Measurements from ENCODE around the gene THAP12. TPM values are rescaled to one million over a fixed set of nuclear protein-coding genes. Genes with fewer than 3 reads are reported as not detected.
"Not testable (repeated sequence)": the region's sequence is repeated elsewhere in the genome, so short reads cannot be mapped to it uniquely, and the experiment has no call there.

Gene THAP12
- total RNA-seq, 4 donors from 2014 or later = 13.3 to 35.2 (median 22.9) TPM

- Histone ChIP-seq H3K4me1 (no peaks in the 10 kb centered on the region), H3K36me3 (no peaks in the 10 kb centered on the region), H3K27ac (no peak overlapping the region), H3K4me3 (no peak overlapping the region), H3K27me3 (no peaks in the 10 kb centered on the region), H3K9me3 (no peaks in the 10 kb centered on the region)
- no peak for DNase-seq
- in situ Hi-C loops (cut with MboI; ENCODE audit: low pct_ligation_motif_present in 1 of 4, low pct_unique_long_range_greater_than_20kb in 1 of 4, low sequenced_read_pairs in 3 of 4) (no loop called here), intact Hi-C loops (cut with DNase I; ENCODE audit: low total_unique reads) (no loop called here)
- WGBS, 2 donors (ENCODE audit: low coverage in 1 of 2) = 80 to 100% methylated on average over 3 to 4 of the region's 4 CpGs
- TF ChIP-seq EP300 (IDR thresholded peaks at IDR 0.05; ENCODE audit: low read depth) (no peak), POLR2AphosphoS5 (IDR thresholded peaks at IDR 0.05) (no peak), CTCF (IDR thresholded peaks at IDR 0.05) (no peak), POLR2A (IDR thresholded peaks at IDR 0.05) (no peak)
Measured at GRCh38 chr11:76406359-76406758, 25.4 kb upstream of the THAP12 start.

GRCh38 chr11:76401484-76401883, 20.6 kb upstream of the THAP12 start:
- intact Hi-C loops (cut with DNase I; ENCODE audit: low total_unique reads); DNase-seq; H3K9me3 ChIP-seq; H3K27ac ChIP-seq; H3K4me1 ChIP-seq; H3K27me3 ChIP-seq; in situ Hi-C loops (cut with MboI; ENCODE audit: low pct_ligation_motif_present in 1 of 4, low pct_unique_long_range_greater_than_20kb in 1 of 4, low sequenced_read_pairs in 3 of 4); H3K4me3 ChIP-seq; H3K36me3 ChIP-seq: not testable (repeated sequence)
- 87 to 93% methylated on average over 3 to 8 of the region's 8 CpGs for WGBS, 2 donors (ENCODE audit: low coverage in 1 of 2)

DNA sequence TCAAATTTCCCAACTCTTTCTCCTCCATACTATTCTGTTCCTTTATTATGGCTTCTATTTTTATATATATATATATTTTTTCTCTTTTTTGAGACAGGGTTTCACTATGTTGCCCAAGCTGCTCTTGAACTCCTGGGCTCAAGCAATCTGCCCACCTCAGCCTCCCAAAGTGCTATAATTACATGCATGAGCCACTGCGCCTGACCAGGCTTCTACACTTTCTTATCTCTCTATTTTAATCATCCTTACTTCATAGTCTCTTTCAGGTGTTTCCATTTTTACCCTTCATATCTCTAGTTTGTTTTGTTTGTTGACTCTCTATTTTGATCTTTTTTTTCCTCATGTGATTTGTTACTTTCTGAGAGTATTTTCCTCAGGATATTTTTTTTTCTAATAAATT, 20.0 kb upstream of the THAP12 start:
- Histone ChIP-seq H3K4me1 (no peaks in the 10 kb centered on the region), H3K27me3 (no peaks in the 10 kb centered on the region), H3K36me3 (no peaks in the 10 kb centered on the region), H3K9me3 (no peaks in the 10 kb centered on the region), H3K27ac (no peak overlapping the region), H3K4me3 (no peak overlapping the region)
- in situ Hi-C loops (cut with MboI; ENCODE audit: low pct_ligation_motif_present in 1 of 4, low pct_unique_long_range_greater_than_20kb in 1 of 4, low sequenced_read_pairs in 3 of 4) = no loop called here
- no peak for DNase-seq
- 88 to 100% methylated on average over 1 of the region's 1 CpG for WGBS, 2 donors (ENCODE audit: low coverage in 1 of 2)
- intact Hi-C loops (cut with DNase I; ENCODE audit: low total_unique reads) = no loop called here
- TF ChIP-seq CTCF (IDR thresholded peaks at IDR 0.05) (no peak), POLR2A (IDR thresholded peaks at IDR 0.05) (no peak), POLR2AphosphoS5 (IDR thresholded peaks at IDR 0.05) (no peak), EP300 (IDR thresholded peaks at IDR 0.05; ENCODE audit: low read depth) (no peak)

DNA sequence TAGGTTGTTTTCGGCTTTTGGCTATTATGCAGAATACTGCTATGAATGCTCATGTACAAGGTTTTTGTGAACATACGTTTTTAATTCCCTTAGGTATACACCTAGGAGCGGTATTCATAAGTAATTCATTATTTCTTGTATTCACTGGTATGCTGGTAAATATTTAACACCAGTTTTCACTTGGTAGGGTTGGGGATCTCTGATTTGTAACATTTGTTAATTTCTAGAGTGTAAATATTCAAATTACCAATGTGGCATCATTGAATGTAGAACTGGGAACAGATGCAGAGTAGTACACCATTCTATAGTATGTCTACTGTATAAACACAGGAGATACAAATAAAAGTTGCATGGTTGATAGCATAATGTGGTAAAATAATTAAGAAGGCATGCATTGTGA, 16.5 kb upstream of the THAP12 start:
- Histone ChIP-seq H3K27ac (no peak overlapping the region), H3K4me1 (no peaks in the 10 kb centered on the region), H3K27me3 (no peaks in the 10 kb centered on the region), H3K9me3 (no peaks in the 10 kb centered on the region), H3K4me3 (no peak overlapping the region), H3K36me3 (no peaks in the 10 kb centered on the region)
- no peak for TF ChIP-seq CTCF (IDR thresholded peaks at IDR 0.05)
- TF ChIP-seq EP300 (IDR thresholded peaks at IDR 0.05; ENCODE audit: low read depth) = no peak
- TF ChIP-seq POLR2A (IDR thresholded peaks at IDR 0.05) = no peak
- TF ChIP-seq POLR2AphosphoS5 (IDR thresholded peaks at IDR 0.05) = no peak
- in situ Hi-C loops (cut with MboI; ENCODE audit: low pct_ligation_motif_present in 1 of 4, low pct_unique_long_range_greater_than_20kb in 1 of 4, low sequenced_read_pairs in 3 of 4) = no loop called here
- intact Hi-C loops (cut with DNase I; ENCODE audit: low total_unique reads) = no loop called here
- DNase-seq = no peak
- WGBS, 2 donors (ENCODE audit: low coverage in 1 of 2) = 87 to 91% methylated on average over 3 of the region's 3 CpGs

- no peaks in the 10 kb centered on the region for H3K9me3 ChIP-seq
- intact Hi-C loops (cut with DNase I; ENCODE audit: low total_unique reads) (no loop called here), in situ Hi-C loops (cut with MboI; ENCODE audit: low pct_ligation_motif_present in 1 of 4, low pct_unique_long_range_greater_than_20kb in 1 of 4, low sequenced_read_pairs in 3 of 4) (no loop called here)
- H3K4me3 ChIP-seq = no peak overlapping the region
- TF ChIP-seq CTCF (IDR thresholded peaks at IDR 0.05) (no peak), POLR2AphosphoS5 (IDR thresholded peaks at IDR 0.05) (no peak), EP300 (IDR thresholded peaks at IDR 0.05; ENCODE audit: low read depth) (no peak), POLR2A (IDR thresholded peaks at IDR 0.05) (no peak)
- H3K36me3 ChIP-seq = no peaks in the 10 kb centered on the region
- 78 to 100% methylated on average over 1 of the region's 1 CpG for WGBS, 2 donors (ENCODE audit: low coverage in 1 of 2)
- H3K27me3 ChIP-seq = no peaks in the 10 kb centered on the region
- DNase-seq = no peak
- peaks cover 0 to 5% (median 0%) of the 10 kb centered on the region in 4 donors for H3K4me1 ChIP-seq
- H3K27ac ChIP-seq = no peak overlapping the region
Measured at GRCh38 chr11:76395296-76395695, 14.4 kb upstream of the THAP12 start.
